Heart right ventricle (tissue), 16 donors: ENCODE measurements around the gene HMGXB3. TPM values are rescaled to one million over a fixed set of nuclear protein-coding genes. Genes with fewer than 3 reads are reported as not detected.

Source experiments
- ATAC-seq, 8 donors: fragments of 200-7000 bp; cut with Tn5 transposase; one replicate each; pipeline ENCODE4 v1.9.1; 2020; ENCODE audit warnings: mild to moderate bottlenecking in 8 of 8, moderate library complexity in 8 of 8, moderate number of reproducible peaks in 1 of 8
- DNase-seq, 2 donors: peaks; one replicate each; pipeline ENCODE4 v3.0.0-alpha.2; 2020
- H3K27ac ChIP-seq, 10 donors: fragments of 200-600 bp; sonication (generic) in 2 of 10; one replicate each; pipeline versions ENCODE4 v1.5.0 to v1.8.0; 2020 to 2022; ENCODE audit warnings: mild to moderate bottlenecking in 3 of 10
- H3K27me3 ChIP-seq, 7 donors: fragments of 200-600 bp; one replicate each; pipeline ENCODE4 v1.8.0; 2021 to 2022; ENCODE audit warnings: mild to moderate bottlenecking in 2 of 7
- H3K36me3 ChIP-seq, 9 donors: fragments of 200-600 bp; sonication (generic) in 1 of 9; one replicate each; pipeline versions ENCODE4 v1.5.0 to v1.8.0; 2020 to 2022; ENCODE audit warnings: mild to moderate bottlenecking in 2 of 9
- H3K4me1 ChIP-seq, 9 donors: fragments of 200-600 bp; sonication (generic) in 1 of 9; one replicate each; pipeline versions ENCODE4 v1.5.0 to v1.8.0; 2020 to 2022; ENCODE audit warnings: mild to moderate bottlenecking in 4 of 9
- H3K4me3 ChIP-seq, 10 donors: fragments of 200-600 bp; sonication (generic) in 2 of 10; one replicate each; pipeline versions ENCODE4 v1.5.0 to v1.8.0; 2020 to 2022; ENCODE audit warnings: mild to moderate bottlenecking in 7 of 10, moderate library complexity in 2 of 10
- H3K9me3 ChIP-seq, 11 donors: fragments of 200-600 bp in 10 of 11; sonication (generic) in 2 of 11; one replicate each; pipeline versions ENCODE4 v1.5.0 to v1.8.0; 2013 to 2022; ENCODE audit warnings: mild to moderate bottlenecking in 2 of 11, control low read depth in 1 of 11, moderate library complexity in 1 of 11
- CTCF ChIP-seq, 9 donors: fragments of 200-600 bp; sonication (generic) in 2 of 9; IDR thresholded peaks; one replicate each; pipeline versions ENCODE4 v1.5.0 to v1.8.0; 2021 to 2022; ENCODE audit warnings: antibody characterized with exemption in 9 of 9, mild to moderate bottlenecking in 5 of 9, moderate library complexity in 1 of 9
- whole genome bisulfite sequencing, 2 donors: extraction: QIAGEN DNeasy Blood & Tissue Kit; methylation state at CpG; one replicate each; pipeline ENCODE4 v1.1.7; 2013; ENCODE audit warnings: inconsistent platforms in 1 of 2; 5-methylcytosine and 5-hydroxymethylcytosine counted together
- intact Hi-C, 10 donors: fragments of 100-400 bp; cut with DNase I; formaldehyde crosslinking; loops; one replicate each; pipeline versions ENCODE4 v1.11.1 to v1.14.2; 2022
- polyA plus RNA-seq, 2 donors: library from polyadenylated mRNA; stranded (reverse); fragments of 200-250 nt; gene quantifications; one replicate each; pipeline ENCODE4 v1.2.3, GENCODE V29; 2013
- total RNA-seq, 10 donors: library from RNA; stranded (reverse); fragmentation: NEBNext Ultra II Directional in 3 of 10; extraction: Animal tissue kit (Norgen Biotek cat#: 25700) in 3 of 10; gene quantifications; one replicate each; pipeline versions ENCODE4 v1.2.1 to v1.2.4, GENCODE V29; 2021 to 2023
- donor health status: Arrhythmogenic right ventricular cardiomyopathy.
- donor health status: ischemic (EF 13 %, LVEDD 7.1; RV severe dilation, severe dysfunction).
- donor health status: healthy with polysubstance abuse.
- donor health status: DM: no; HTN: yes; CAD: no.
- donor health status: DM: no; HTN: no; CAD: no.
- donor health status: ischemic (EF 25% LVEDD 6.9; RV normal size, moderate dysfunction).
- donor health status: ischemic (EF 25% LVEDD 5.7; RV mildly dilated, moderate dysfunction).
- donor health status: healthy.
- donor health status: DM: yes; HTN: yes; CAD: no.
- donor health status: Ischemic cardiomyopathy.
- donor health status: ischemic (EF 35%, LVEDD 5.7; RV mildly dilated, moderate dysfunction).
- donor health status: nonischemic (EF 11% LVEDD 7.7; RV severe dilation, severe dysfunction).
- donor health status: DM: yes; HTN: yes; CAD: no.
- donor health status: PGD.
- donor health status: ischemic (EF 29% LVEDD 5.4; RV normal size, mild dysfunction).
- donor health status: nonischemic (EF 23%, LVEDD 6.1; RV moderate dilation, normal function).

Gene HMGXB3
- total and polyA plus RNA-seq, 12 donors, result 12.7 to 17.9 (median 14.9) TPM

- no peaks in the 10 kb centered on the region for H3K27me3 ChIP-seq
- H3K9me3 ChIP-seq, result no peaks in the 10 kb centered on the region
- no peak for TF ChIP-seq CTCF (IDR thresholded peaks at IDR 0.05)
- peaks cover 0 to 59% (median 0%) of the 10 kb centered on the region in 9 donors for H3K4me1 ChIP-seq
- H3K36me3 ChIP-seq, result peaks cover 0 to 85% (median 30%) of the 10 kb centered on the region in 9 donors
- H3K27ac ChIP-seq, result no peak overlapping the region
- no peak for DNase-seq
- intact Hi-C loops, result no loop called here
- H3K4me3 ChIP-seq, result no peak overlapping the region
- WGBS, 2 donors, result 93 to 95% methylated on average over 9 of the region's 9 CpGs
- ATAC-seq, result no peak
Measured at GRCh38 chr5:150056075-150056443, 55.5 kb downstream of the HMGXB3 start.

GRCh38 chr5:150057052-150057451 lies 56.5 kb downstream of the HMGXB3 start:
- no peak overlapping the region for H3K4me3 ChIP-seq
- DNase-seq, result no peak
- intact Hi-C loops, result no loop called here
- no peaks in the 10 kb centered on the region for H3K9me3 ChIP-seq
- no peaks in the 10 kb centered on the region for H3K27me3 ChIP-seq
- ATAC-seq, result peak in 1 of 8 donors; percentile 8
- TF ChIP-seq CTCF (IDR thresholded peaks at IDR 0.05), result no peak
- no peak overlapping the region for H3K27ac ChIP-seq
- peaks cover 0 to 82% (median 20%) of the 10 kb centered on the region in 9 donors for H3K36me3 ChIP-seq
- peaks cover 0 to 52% (median 0%) of the 10 kb centered on the region in 9 donors for H3K4me1 ChIP-seq
- WGBS, 2 donors, result 70 to 87% methylated on average over 8 of the region's 8 CpGs

- Histone ChIP-seq H3K27ac (peak overlapping the region in 2 of 10 donors; percentile 21 to 77), H3K4me3 (no peak overlapping the region), H3K36me3 (peaks cover 0 to 77% (median 16%) of the 10 kb centered on the region in 9 donors), H3K27me3 (no peaks in the 10 kb centered on the region), H3K4me1 (peaks cover 0 to 48% (median 0%) of the 10 kb centered on the region in 9 donors), H3K9me3 (no peaks in the 10 kb centered on the region)
- DNase-seq (no peak), ATAC-seq (peak in 1 of 8 donors; percentile 6)
- no peak for TF ChIP-seq CTCF (IDR thresholded peaks at IDR 0.05)
- intact Hi-C loops, result no loop called here
- 90 to 92% methylated on average over 2 of the region's 2 CpGs for WGBS, 2 donors
Measured at GRCh38 chr5:150057511-150057910, 57.0 kb downstream of the HMGXB3 start.

GRCh38 chr5:150057996-150058395 lies 57.5 kb downstream of the HMGXB3 start:
- WGBS, 2 donors, result 74 to 75% methylated on average over 5 of the region's 5 CpGs
- intact Hi-C loops, result no loop called here
- DNase-seq, result no peak
- TF ChIP-seq CTCF (IDR thresholded peaks at IDR 0.05), result no peak
- no peaks in the 10 kb centered on the region for H3K27me3 ChIP-seq
- peaks cover 0 to 43% (median 0%) of the 10 kb centered on the region in 9 donors for H3K4me1 ChIP-seq
- ATAC-seq, result no peak
- H3K36me3 ChIP-seq, result peaks cover 0 to 72% (median 11%) of the 10 kb centered on the region in 9 donors
- H3K9me3 ChIP-seq, result no peaks in the 10 kb centered on the region
- H3K27ac ChIP-seq, result peak overlapping the region in 2 of 10 donors; percentile 21 to 77
- H3K4me3 ChIP-seq, result no peak overlapping the region
